A549 (cell line): ENCODE results near the gene OR6C1. TPM values are rescaled to one million over a fixed set of nuclear protein-coding genes. Genes with fewer than 3 reads are reported as not detected.

Experiments
- ATAC-seq, 2 experiments: fragments of 200-7000 bp in 1 of 2; fragments of >200 bp in 1 of 2; cut with Nextera tagmentation in 1 of 2; cut with Tn5 transposase in 1 of 2; 3 replicates each; pipeline versions ENCODE4 v1.8.0 to v1.9.1; 2018 to 2020; ENCODE audit warnings: mild to moderate bottlenecking in 1 of 2, moderate library complexity in 1 of 2
- CTCF ChIA-PET: fragments of 300-600 bp; sonication (Branson Sonifier 250); formaldehyde crosslinking; extraction: SDS; loops from one replicate; lab custom pipeline; 2021; ENCODE audit warnings: antibody characterized with exemption, inconsistent platforms; lab: Yijun Ruan, JAX
- POLR2A ChIA-PET: fragments of 350-600 bp; formaldehyde crosslinking; extraction: SDS; loops from one replicate; lab custom pipeline; 2021; ENCODE audit warnings: antibody characterized with exemption, inconsistent platforms; lab: Yijun Ruan, JAX
- DNase-seq, 2 experiments: peaks; one replicate each; pipeline versions ENCODE4 v3.0.0 to v3.0.0-alpha.2; 2011 to 2016; ENCODE audit warnings: low read depth in 1 of 2, low spot score in 1 of 2
- FAIRE-seq: peaks from 2 replicates; lab custom pipeline; 2011; peaks lifted over from hg19 to GRCh38; lab: Jason Lieb, UNC
- H3K27ac ChIP-seq, 2 experiments: fragments of >200 bp; sonication (Bioruptor Twin); formaldehyde crosslinking; 3 replicates each; pipeline ENCODE4 v1.5.1; 2016 to 2017
- H3K4me1 ChIP-seq: fragments of >200 bp; sonication (Bioruptor Twin); formaldehyde crosslinking; 3 replicates; pipeline ENCODE4 v1.6.1; 2016
- H3K4me2 ChIP-seq: fragments of >200 bp; sonication (Bioruptor Twin); formaldehyde crosslinking; 3 replicates; pipeline ENCODE4 v1.6.1; 2016
- H3K4me3 ChIP-seq: fragments of >200 bp; sonication (Bioruptor Twin); formaldehyde crosslinking; 3 replicates; pipeline ENCODE4 v1.5.1; 2016
- H3K9me3 ChIP-seq: fragments of >200 bp; sonication (Bioruptor Twin); formaldehyde crosslinking; 3 replicates; pipeline ENCODE4 v1.6.1; 2016
- BHLHE40 ChIP-seq: IDR thresholded peaks from 2 replicates; pipeline ENCODE4 v1.6.1; 2012; ENCODE audit warnings: low read depth, low read length, inconsistent platforms
- CBX2 ChIP-seq: fragments of 200-600 bp; sonication (generic); IDR thresholded peaks from 2 replicates; pipeline ENCODE4 v1.6.1; 2016; ENCODE audit warnings: low read depth, mild to moderate bottlenecking, borderline replicate concordance
- CEBPB ChIP-seq, 2 experiments: fragments of >200 bp in 1 of 2; sonication (Bioruptor Twin) in 1 of 2; formaldehyde crosslinking in 1 of 2; IDR thresholded peaks; 2 replicates each; pipeline ENCODE4 v1.6.1; 2012 to 2016
- CHD2 ChIP-seq: fragments of 150-350 bp; IDR thresholded peaks from 2 replicates; pipeline ENCODE4 v1.6.1; 2014; ENCODE audit warnings: low read length; ENCODE audit not compliant: partially characterized antibody
- EP300 ChIP-seq, 2 experiments: fragments of >200 bp; sonication (Bioruptor Twin); formaldehyde crosslinking; IDR thresholded peaks; 2 replicates in 1 of 2; 3 replicates in 1 of 2; pipeline ENCODE4 v1.6.1; 2016 to 2017
- FOSL2 ChIP-seq, 2 experiments: fragments of 450-650 bp in 1 of 2; fragments of >200 bp in 1 of 2; sonication (Bioruptor Twin) in 1 of 2; formaldehyde crosslinking; IDR thresholded peaks; 2 replicates each; pipeline versions ENCODE4 v1.5.0 to v1.6.1; 2016 to 2020; ENCODE audit warnings: mild to moderate bottlenecking in 1 of 2, moderate library complexity in 1 of 2
- GATA3 ChIP-seq: IDR thresholded peaks from 2 replicates; pipeline ENCODE4 v1.6.1; 2012; ENCODE audit warnings: borderline replicate concordance
- HDAC2 ChIP-seq: fragments of 200-600 bp; sonication (generic); IDR thresholded peaks from 2 replicates; pipeline ENCODE4 v1.6.1; 2016
- HOXA7 ChIP-seq: fragments of 250-450 bp; sonication (Bioruptor Pico); IDR thresholded peaks from 2 replicates; pipeline ENCODE4 v1.5.0; 2020; ENCODE audit warnings: mild to moderate bottlenecking, moderate library complexity
- JUN ChIP-seq, 2 experiments: fragments of >200 bp; sonication (Bioruptor Twin); formaldehyde crosslinking; IDR thresholded peaks; 2 replicates in 1 of 2; 3 replicates in 1 of 2; pipeline ENCODE4 v1.6.1; 2016 to 2017
- KDM5A ChIP-seq: fragments of 200-600 bp; sonication (generic); IDR thresholded peaks from 2 replicates; pipeline ENCODE4 v1.6.1; 2016; ENCODE audit warnings: antibody characterized with exemption, mild to moderate bottlenecking
- MAFK ChIP-seq: fragments of 450-650 bp; IDR thresholded peaks from 2 replicates; pipeline ENCODE4 v1.6.1; 2014; ENCODE audit not compliant: partially characterized antibody
- MAX ChIP-seq: IDR thresholded peaks from 2 replicates; pipeline ENCODE4 v1.6.1; 2012
- RAD21 ChIP-seq, 2 experiments: fragments of >200 bp in 1 of 2; sonication (Bioruptor Twin) in 1 of 2; formaldehyde crosslinking in 1 of 2; IDR thresholded peaks in 1 of 2; conservative IDR thresholded peaks in 1 of 2; 2 replicates in 1 of 2; 3 replicates in 1 of 2; pipeline ENCODE4 v1.6.1; 2012 to 2018; ENCODE audit warnings: inconsistent platforms in 1 of 2
- RARB ChIP-seq: fragments of 250-450 bp; sonication (Bioruptor Pico); IDR thresholded peaks from 2 replicates; pipeline ENCODE4 v1.8.0; 2021; ENCODE audit warnings: mild to moderate bottlenecking, moderate library complexity
- RFX5 ChIP-seq: fragments of 450-650 bp; IDR thresholded peaks from 2 replicates; pipeline ENCODE4 v1.7.1; 2014; ENCODE audit warnings: antibody characterized with exemption, mild to moderate bottlenecking, moderate library complexity
- TFCP2L1 ChIP-seq: fragments of 250-450 bp; sonication (Bioruptor Pico); IDR thresholded peaks from 2 replicates; pipeline ENCODE4 v1.5.0; 2021; ENCODE audit warnings: mild to moderate bottlenecking
- ZC3H11A ChIP-seq: fragments of 450-650 bp; IDR thresholded peaks from 2 replicates; pipeline ENCODE4 v1.6.1; 2014; ENCODE audit warnings: antibody characterized with exemption, mild to moderate bottlenecking
- WGBS: methylation state at CpG from one replicate; pipeline ENCODE4 v1.1.6; 2017; ENCODE audit errors: missing lambda C conversion rate; 5-methylcytosine and 5-hydroxymethylcytosine counted together
- polyA minus RNA-seq: library from RNA; depleted of rRNA, polyadenylated mRNA; stranded (reverse); fragments of >200 nt; gene quantifications from 2 replicates; pipeline ENCODE4 v1.2.3, GENCODE V29; 2011; rRNA and poly(A)+ RNA removed
- polyA plus RNA-seq, 4 experiments: library from polyadenylated mRNA; depleted of rRNA in 3 of 4; stranded (reverse); fragments of >200 nt; fragmentation: RNase III in 1 of 4; extraction: RNeasy Plus Mini Kit Qiagen cat#74134 plus additional on column Dnase treatment in 1 of 4; gene quantifications; 2 replicates in 3 of 4; 3 replicates in 1 of 4; pipeline ENCODE4 v1.2.3, GENCODE V29; 2011 to 2017
- TF ChIP-seq, protein P1 (sequence below): IDR thresholded peaks from 2 replicates; pipeline ENCODE4 v1.6.1; 2012
- TF ChIP-seq, protein P2 (sequence below): fragments of >200 bp; sonication (Bioruptor Twin); formaldehyde crosslinking; IDR thresholded peaks from 3 replicates; pipeline ENCODE4 v1.6.1; 2016
- TF ChIP-seq, protein P3 (sequence below): fragments of 250-450 bp; sonication (Bioruptor Pico); IDR thresholded peaks from 2 replicates; pipeline ENCODE4 v1.5.0; 2020; ENCODE audit warnings: low read depth, mild to moderate bottlenecking, moderate library complexity
- TF ChIP-seq, protein P4 (sequence below): fragments of >200 bp; sonication (Bioruptor Twin); formaldehyde crosslinking; IDR thresholded peaks from 3 replicates; pipeline ENCODE4 v1.5.1; 2016
- TF ChIP-seq, protein P5 (sequence below): IDR thresholded peaks from 2 replicates; pipeline ENCODE4 v1.6.1; 2012; ENCODE audit warnings: low read depth, borderline replicate concordance

Gene OR6C1
- not detected in 2 replicates for polyA plus RNA-seq (2011; rRNA removed)
- polyA plus RNA-seq (2012; cell fraction: cytosol; rRNA removed), result not detected in 2 replicates
- not detected in 2 replicates for polyA plus RNA-seq (2012; cell fraction: nucleus; rRNA removed)
- not detected in 3 replicates for polyA plus RNA-seq (2017; fragmentation: RNase III; extraction: RNeasy Plus Mini Kit Qiagen cat#74134 plus additional on column Dnase treatment)
- not detected in 2 replicates for polyA minus RNA-seq

DNA sequence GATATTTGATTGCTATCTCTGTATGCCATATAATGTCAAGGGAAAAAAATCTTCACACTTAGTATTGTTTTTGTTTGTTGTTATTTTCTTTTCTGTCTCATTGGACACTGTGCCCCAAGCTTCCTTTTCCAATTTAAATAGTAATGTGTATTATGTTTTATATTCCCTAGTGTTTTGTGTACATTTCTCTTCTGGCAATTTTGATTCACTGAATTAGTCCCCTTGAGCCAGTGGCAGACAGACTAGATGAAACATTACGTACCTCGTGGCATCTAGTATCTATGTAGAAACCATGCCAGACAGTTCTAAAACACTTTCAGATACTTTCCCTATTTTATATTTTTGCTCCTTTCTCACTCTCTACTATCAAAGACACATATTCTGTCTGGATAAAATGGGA lies at the start of gene OR6C1:
OR6C1 (plus strand) TSS at position 301 of the 400 bp plus-strand sequence. CDS start 6,257 bp downstream, outside the sequence.
- no peak within 1 kb of the TSS for H3K4me3 ChIP-seq
- H3K27ac ChIP-seq, result no peak within 1 kb of the TSS
- TF ChIP-seq BHLHE40 (no peak), ZC3H11A (no peak), JUN (IDR thresholded peaks at IDR 0.05) (no peak), HOXA7 (CRISPR knock-in tag) (no peak), EP300 (IDR thresholded peaks at IDR 0.05) (no peak), HDAC2 (no peak), MAFK (no peak), CEBPB (IDR thresholded peaks at IDR 0.05) (no peak), RARB (CRISPR knock-in tag) (no peak)
- TF ChIP-seq, protein P1, sequence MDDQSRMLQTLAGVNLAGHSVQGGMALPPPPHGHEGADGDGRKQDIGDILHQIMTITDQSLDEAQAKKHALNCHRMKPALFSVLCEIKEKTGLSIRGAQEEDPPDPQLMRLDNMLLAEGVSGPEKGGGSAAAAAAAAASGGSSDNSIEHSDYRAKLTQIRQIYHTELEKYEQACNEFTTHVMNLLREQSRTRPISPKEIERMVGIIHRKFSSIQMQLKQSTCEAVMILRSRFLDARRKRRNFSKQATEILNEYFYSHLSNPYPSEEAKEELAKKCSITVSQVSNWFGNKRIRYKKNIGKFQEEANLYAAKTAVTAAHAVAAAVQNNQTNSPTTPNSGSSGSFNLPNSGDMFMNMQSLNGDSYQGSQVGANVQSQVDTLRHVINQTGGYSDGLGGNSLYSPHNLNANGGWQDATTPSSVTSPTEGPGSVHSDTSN, result no peak
- TF ChIP-seq, protein P2, sequence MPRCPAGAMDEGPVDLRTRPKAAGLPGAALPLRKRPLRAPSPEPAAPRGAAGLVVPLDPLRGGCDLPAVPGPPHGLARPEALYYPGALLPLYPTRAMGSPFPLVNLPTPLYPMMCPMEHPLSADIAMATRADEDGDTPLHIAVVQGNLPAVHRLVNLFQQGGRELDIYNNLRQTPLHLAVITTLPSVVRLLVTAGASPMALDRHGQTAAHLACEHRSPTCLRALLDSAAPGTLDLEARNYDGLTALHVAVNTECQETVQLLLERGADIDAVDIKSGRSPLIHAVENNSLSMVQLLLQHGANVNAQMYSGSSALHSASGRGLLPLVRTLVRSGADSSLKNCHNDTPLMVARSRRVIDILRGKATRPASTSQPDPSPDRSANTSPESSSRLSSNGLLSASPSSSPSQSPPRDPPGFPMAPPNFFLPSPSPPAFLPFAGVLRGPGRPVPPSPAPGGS, result no peak
- FAIRE-seq, result no peak
- no peaks in the 10 kb centered on the region for H3K4me1 ChIP-seq
- H3K9me3 ChIP-seq, result no peaks in the 10 kb centered on the region
- H3K4me2 ChIP-seq, result no peak within 1 kb of the TSS
- ChIA-PET CTCF (no interaction called here), POLR2A (no interaction called here)
- DNase-seq, result no peak
- no peak for ATAC-seq
- WGBS, result 16% methylated on average over 2 of the region's 2 CpGs

DNA sequence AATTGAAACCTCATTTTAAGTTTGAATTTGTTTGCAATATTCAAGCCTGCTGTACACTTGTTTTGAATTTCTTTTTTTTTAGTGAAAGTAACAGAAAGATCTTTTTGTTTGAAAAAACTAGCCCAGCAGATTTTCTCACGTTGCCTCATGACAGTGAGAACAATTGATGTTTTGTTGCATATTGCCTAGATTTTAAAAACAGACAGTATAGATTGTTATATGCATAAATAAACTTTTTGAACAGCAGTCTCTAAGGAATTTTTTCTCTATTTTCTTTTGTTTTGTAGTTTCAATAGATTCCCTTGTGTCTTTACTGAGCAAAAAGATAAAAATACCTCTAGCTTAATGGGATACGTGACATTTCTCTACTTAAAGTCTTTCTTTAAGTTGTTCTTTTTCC lies 33.2 kb upstream of the OR6C1 start:
- Histone ChIP-seq H3K9me3 (no peaks in the 10 kb centered on the region), H3K4me3 (no peak overlapping the region), H3K4me2 (no peak overlapping the region), H3K27ac (no peak overlapping the region), H3K4me1 (no peaks in the 10 kb centered on the region)
- no peak for ATAC-seq
- ChIA-PET POLR2A (no interaction called here), CTCF (no interaction called here)
- WGBS, result 1% methylated on average over 2 of the region's 2 CpGs
- FAIRE-seq, result no peak
- DNase-seq, result no peak
- TF ChIP-seq, protein P3, sequence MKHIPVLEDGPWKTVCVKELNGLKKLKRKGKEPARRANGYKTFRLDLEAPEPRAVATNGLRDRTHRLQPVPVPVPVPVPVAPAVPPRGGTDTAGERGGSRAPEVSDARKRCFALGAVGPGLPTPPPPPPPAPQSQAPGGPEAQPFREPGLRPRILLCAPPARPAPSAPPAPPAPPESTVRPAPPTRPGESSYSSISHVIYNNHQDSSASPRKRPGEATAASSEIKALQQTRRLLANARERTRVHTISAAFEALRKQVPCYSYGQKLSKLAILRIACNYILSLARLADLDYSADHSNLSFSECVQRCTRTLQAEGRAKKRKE, result no peak
- TF ChIP-seq CHD2, result no peak

- POLR2A ChIA-PET, result no interaction called here
- ATAC-seq, result no peak
These were observed 24.1 kb upstream of the OR6C1 start for GRCh38 chr12:55289999-55290398.

More at GRCh38 chr12:55289999-55290398, 24.1 kb upstream of the OR6C1 start:
- 1% methylated on average over 2 of the region's 2 CpGs for WGBS
- Histone ChIP-seq H3K9me3 (no peaks in the 10 kb centered on the region), H3K4me2 (no peak overlapping the region), H3K4me3 (no peak overlapping the region), H3K27ac (no peak overlapping the region), H3K4me1 (no peaks in the 10 kb centered on the region)
- TF ChIP-seq FOSL2 (IDR thresholded peaks at IDR 0.05), result no peak
- no peak for TF ChIP-seq FOSL2 (CRISPR knock-in tag; IDR thresholded peaks at IDR 0.05)
- no peak for TF ChIP-seq CEBPB (IDR thresholded peaks at IDR 0.05)
- TF ChIP-seq KDM5A, result no peak
- no peak for TF ChIP-seq RFX5
- no peak for TF ChIP-seq JUN (IDR thresholded peaks at IDR 0.05)
- TF ChIP-seq CBX2, result no peak
- TF ChIP-seq GATA3, result no peak
- TF ChIP-seq, protein P4, sequence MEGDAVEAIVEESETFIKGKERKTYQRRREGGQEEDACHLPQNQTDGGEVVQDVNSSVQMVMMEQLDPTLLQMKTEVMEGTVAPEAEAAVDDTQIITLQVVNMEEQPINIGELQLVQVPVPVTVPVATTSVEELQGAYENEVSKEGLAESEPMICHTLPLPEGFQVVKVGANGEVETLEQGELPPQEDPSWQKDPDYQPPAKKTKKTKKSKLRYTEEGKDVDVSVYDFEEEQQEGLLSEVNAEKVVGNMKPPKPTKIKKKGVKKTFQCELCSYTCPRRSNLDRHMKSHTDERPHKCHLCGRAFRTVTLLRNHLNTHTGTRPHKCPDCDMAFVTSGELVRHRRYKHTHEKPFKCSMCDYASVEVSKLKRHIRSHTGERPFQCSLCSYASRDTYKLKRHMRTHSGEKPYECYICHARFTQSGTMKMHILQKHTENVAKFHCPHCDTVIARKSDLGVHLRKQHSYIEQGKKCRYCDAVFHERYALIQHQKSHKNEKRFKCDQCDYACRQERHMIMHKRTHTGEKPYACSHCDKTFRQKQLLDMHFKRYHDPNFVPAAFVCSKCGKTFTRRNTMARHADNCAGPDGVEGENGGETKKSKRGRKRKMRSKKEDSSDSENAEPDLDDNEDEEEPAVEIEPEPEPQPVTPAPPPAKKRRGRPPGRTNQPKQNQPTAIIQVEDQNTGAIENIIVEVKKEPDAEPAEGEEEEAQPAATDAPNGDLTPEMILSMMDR, result no peak
- TF ChIP-seq TFCP2L1 (CRISPR knock-in tag), result no peak
- no peak for TF ChIP-seq RAD21 (conservative IDR thresholded peaks at IDR 0.05 in 1 of 2, IDR thresholded peaks at IDR 0.05 in 1 of 2)
- TF ChIP-seq MAX, result no peak
- TF ChIP-seq, protein P5, sequence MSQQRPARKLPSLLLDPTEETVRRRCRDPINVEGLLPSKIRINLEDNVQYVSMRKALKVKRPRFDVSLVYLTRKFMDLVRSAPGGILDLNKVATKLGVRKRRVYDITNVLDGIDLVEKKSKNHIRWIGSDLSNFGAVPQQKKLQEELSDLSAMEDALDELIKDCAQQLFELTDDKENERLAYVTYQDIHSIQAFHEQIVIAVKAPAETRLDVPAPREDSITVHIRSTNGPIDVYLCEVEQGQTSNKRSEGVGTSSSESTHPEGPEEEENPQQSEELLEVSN, result no peak
- FAIRE-seq (no peak), DNase-seq (no peak)
- CTCF ChIA-PET, result interaction anchor here (1.2 kb wide), 1 partner anchor 35 kb away, joined by 3 read pairs; no protein-coding TSS in a partner anchor
